ENCODE results near the gene TK1.
A peak's percentile ranks its signal among the peaks of the same experiment; 100 is the strongest.

Gene TK1

DNA sequence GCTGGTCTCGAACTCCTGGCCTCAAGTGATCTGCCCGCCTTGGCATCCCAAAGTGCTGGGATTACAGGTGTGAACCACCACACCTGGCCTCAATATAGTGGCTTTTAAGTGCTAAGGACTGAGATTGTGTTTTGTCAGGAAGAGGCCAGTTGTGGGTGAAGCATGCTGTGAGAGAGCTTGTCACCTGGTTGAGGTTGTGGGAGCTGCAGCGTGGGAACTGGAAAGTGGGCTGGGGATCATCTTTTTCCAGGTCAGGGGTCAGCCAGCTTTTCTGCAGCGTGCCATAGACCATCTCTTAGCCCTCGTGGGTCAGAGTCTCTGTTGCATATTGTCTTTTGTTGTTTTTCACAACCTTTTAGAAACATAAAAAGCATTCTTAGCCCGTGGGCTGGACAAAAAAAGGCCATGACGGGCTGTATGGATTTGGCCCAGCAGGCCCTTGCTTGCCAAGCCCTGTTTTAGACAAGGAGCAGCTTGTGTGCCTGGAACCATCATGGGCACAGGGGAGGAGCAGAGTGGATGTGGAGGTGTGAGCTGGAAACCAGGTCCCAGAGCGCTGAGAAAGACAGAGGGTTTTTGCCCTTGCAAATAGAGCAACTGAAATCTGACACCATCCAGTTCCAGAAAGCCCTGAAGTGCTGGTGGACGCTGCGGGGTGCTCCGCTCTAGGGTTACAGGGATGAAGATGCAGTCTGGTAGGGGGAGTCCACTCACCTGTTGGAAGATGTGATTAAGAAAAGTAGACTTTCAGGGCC lies 32.7 kb upstream of the TK1 start:
- no peak for DNase-seq

DNA sequence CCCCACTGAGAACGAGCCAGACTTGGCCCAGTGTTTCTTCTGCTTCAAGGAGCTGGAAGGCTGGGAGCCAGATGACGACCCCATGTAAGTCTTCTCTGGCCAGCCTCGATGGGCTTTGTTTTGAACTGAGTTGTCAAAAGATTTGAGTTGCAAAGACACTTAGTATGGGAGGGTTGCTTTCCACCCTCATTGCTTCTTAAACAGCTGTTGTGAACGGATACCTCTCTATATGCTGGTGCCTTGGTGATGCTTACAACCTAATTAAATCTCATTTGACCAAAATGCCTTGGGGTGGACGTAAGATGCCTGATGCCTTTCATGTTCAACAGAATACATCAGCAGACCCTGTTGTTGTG lies 27.8 kb upstream of the TK1 start:
- no peak for DNase-seq

DNA sequence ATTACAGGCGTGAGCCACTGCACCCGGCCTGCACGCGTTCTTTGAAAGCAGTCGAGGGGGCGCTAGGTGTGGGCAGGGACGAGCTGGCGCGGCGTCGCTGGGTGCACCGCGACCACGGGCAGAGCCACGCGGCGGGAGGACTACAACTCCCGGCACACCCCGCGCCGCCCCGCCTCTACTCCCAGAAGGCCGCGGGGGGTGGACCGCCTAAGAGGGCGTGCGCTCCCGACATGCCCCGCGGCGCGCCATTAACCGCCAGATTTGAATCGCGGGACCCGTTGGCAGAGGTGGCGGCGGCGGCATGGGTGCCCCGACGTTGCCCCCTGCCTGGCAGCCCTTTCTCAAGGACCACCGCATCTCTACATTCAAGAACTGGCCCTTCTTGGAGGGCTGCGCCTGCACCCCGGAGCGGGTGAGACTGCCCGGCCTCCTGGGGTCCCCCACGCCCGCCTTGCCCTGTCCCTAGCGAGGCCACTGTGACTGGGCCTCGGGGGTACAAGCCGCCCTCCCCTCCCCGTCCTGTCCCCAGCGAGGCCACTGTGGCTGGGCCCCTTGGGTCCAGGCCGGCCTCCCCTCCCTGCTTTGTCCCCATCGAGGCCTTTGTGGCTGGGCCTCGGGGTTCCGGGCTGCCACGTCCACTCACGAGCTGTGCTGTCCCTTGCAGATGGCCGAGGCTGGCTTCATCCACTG lies 27.3 kb upstream of the TK1 start, which contains the start of gene BIRC5:
TSS of gene BIRC5 (plus strand) at position 238 of the 690 bp plus-strand sequence. CDS start at position 302, 64 bp downstream.
- DNase-seq: peak; percentile 90

DNA sequence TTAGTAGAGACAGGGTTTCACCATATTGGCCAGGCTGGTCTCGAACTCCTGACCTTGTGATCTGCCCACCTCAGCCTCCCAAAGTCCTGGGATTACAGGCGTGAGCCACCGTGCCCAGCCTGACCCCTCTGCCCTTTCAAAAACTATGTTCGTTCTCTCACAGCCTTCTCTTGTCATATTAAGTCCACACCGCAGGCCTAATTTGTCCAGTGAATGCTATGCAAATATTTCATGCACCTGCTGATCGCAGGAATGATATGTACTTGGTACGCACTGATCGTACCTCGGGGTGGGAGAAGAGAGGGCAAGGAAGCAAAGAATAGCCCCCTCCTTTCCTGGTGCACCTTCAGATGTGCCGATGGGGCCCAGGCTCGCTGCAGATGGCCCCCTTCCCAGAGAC lies 24.2 kb upstream of the TK1 start:
- no peak for DNase-seq

DNA sequence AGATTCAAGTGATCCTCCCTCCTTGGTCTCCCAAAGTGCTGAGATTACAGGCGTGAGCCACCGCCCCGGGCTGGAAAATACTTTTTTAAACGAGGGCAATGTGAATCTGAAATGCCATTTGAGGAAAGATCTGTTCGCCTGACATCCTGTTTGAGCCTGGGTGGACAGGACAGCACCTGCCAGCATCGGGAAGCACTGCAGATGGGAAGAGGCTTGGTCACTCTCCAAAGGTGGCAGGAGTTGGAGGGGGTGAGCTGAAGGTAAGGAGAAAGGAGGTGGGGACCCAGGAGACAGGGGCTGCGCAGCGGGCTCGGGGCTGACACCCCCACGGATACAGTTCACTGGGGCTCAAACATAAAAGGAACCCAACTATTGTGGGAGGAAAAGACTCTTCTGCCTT lies 23.3 kb upstream of the TK1 start:
- DNase-seq: no peak

DNA sequence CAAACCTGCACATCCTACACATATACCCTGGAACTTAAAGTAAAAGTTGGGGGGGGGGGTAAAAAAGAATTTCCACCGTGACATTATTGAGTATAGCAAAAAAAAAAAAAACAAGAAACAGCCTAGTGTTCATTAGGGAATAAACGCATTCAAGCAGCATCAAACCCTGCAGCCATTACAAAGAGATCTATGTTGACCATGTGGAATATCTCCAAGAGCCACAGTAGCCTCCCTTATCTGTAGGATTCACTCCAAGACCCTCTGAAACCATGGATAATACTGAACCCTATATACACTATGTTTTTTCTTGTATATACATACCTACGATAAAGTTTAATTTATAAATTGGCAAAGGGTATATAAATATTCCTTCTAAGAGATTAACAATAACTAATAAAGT lies 21.6 kb upstream of the TK1 start:
- DNase-seq: no peak

DNA sequence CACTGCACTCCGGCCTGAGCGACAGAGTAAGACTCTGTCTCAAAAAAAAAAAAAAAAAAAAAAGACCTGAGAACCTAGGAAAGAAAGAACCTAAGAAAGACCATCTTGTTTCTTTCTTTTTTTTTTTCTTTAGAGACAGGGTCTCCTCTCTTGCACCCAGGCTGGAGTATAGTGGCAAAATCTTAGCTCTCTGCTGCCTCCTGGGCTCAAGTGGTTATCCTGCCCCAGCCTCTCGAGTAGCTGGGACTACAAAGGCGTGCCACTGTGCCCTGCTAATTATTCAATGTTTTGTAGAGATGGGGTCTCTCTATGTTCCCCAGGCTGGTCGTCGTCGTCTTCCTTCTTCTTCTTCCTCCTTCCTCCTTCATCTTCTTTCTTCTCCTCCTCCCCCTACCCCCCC lies 19.4 kb upstream of the TK1 start:
- DNase-seq: no peak

DNA sequence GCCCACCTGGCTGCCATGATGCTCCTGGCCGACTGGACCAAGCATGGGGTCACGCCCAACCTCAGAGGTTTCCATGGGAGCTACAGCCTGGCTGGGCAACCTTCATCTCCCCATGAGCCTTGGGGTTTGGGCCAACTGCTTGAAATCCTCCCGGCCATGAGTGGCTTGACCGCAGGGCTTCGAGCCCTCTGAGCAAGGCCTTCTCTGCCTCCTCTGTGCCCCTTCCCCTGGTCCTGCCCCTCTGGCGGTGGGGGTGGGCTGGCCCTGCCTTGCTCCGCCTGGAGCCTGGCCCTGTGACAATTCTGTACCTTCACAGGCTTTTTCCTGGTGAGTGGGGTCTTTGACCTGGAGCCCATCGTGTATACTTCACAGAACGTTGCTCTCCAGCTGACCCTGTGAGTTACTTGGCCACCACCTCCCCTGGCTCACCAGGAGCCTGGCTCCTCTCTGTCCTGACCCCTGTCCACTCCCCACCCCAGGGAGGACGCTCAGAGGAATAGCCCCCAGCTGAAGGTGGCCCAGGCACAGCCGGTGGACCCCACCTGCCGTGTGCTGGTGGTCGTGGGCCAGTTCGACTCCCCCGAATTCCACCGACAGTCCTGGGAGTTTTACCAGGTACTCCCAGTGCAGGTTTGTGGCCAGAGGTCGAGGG lies 18.4 kb upstream of the TK1 start:
- no peak for DNase-seq

DNA sequence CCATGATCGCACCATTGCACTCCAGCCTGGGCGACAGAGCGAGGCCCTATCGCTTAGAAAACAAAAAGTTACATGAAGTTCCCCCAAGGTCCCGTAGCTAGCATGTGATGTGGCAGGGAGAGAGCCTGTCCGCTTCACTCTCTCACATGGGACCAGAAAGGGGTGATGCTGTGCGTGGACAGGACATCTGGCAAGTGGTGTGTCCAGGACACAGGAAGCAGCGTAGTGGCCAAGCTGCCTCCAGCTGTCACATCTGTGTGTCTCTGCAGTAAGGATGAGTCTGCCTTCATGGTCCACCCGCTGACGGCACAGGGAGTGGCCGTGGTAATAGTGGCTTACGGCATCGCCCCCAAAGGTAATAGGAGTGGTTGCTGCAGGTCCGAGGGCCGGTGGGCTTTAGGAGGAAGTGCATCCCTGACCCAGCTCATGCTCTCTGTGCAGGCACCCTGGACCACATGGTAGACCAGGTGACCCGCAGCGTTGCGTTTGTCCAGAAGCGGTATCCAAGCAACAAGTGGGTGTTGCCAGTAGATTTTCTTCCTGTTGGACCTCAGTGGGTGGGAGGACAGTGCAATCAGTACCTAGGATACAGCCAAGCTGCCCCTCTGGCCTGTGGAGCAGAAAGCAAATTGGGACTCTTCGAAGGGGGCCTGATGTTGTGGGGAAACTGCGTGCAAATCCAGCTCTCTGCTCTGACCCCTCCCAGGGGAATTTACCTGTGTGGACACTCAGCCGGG lies 17.7 kb upstream of the TK1 start:
- DNase-seq: no peak

DNA sequence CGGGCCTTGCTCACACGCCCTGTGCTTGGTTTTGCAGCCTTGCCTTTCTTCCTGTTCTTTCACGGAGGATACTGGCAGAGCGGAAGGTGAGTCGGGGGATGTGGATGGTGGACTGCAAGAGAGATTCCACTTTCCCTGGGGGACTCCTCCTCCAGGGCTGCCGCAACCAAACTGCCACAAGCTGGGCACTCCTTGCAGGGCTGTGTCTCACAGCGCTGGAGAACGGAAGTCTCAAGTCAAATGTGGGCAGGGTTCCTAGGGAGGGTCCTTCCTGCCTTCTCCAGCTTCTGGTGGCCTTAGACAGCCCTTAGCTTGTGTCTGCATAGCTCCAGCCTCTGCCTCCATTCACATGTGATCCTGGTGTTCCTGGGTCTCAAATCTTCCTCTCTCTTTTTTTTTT lies 15.8 kb upstream of the TK1 start:
- no peak for DNase-seq

DNA sequence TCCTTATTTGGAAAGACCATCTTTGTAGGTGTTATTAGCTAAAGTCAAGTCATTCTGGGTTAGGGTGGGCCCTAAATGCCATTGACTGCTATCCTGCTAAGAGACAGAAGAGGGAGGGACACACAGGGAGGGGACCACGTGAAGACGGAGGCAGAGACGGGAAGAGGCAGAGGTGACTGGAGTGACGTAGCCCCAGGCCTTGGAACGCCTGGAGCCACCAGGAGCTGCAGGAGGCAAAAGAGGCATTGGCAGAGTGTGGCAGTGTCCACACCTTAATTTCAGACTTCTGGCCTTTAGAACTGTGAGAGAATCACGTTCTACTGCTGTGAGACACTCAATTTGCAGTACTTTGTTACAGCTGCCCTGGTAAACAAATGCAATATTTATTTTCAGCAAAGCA lies 13.6 kb upstream of the TK1 start:
- DNase-seq: no peak

DNA sequence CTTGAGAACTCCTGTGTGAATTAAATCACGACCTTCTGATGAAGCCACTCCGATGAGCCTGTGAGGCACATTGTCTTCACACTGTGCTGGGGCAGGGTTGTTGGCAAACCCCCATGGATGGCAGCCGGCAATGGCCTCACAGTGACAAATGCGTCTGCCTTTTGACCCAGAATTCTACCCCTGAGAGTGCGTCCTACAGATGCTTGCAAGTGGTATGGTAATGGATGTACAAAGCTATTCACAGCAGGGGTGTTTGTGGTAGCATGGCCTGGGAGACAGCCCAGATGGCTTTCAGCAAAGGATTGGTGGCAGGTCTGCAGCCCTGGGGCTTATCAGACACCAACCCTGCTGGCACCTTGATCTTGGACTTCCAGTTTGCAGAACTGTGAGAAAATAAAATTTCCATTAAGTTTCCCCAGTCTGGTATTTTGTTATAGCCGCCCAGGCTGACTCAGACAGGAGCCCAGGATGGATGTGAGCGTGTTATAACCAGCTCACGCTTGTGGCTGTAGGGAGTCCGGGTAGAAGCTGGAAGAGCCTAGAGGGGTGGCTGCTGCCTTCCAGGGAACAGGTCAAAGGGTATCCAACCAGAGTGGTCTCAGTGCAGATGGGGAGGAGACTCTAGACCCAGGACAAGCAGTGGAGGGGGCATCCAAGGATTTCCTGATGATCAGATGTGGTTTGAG lies 10.4 kb upstream of the TK1 start:
- DNase-seq: no peak

DNA sequence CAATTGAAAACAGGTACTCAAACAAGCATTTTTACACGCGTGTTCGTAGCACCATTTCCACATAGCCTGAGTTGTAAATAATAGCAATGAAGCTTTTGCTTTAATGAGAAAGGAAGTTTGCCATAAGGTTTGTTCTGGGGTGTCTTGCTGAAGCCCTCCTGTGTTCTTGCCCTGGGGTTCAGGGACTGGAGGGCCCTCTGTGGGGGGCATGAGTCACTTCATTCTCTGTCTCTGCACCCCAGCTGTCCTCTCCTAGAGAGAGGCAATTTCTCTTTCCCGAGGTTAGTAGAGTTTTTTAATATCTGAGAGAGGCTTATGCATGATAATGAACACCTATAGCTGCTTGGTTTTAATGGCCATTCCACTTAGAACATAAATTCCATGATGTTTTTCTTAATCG lies 9.9 kb upstream of the TK1 start:
- DNase-seq: no peak

DNA sequence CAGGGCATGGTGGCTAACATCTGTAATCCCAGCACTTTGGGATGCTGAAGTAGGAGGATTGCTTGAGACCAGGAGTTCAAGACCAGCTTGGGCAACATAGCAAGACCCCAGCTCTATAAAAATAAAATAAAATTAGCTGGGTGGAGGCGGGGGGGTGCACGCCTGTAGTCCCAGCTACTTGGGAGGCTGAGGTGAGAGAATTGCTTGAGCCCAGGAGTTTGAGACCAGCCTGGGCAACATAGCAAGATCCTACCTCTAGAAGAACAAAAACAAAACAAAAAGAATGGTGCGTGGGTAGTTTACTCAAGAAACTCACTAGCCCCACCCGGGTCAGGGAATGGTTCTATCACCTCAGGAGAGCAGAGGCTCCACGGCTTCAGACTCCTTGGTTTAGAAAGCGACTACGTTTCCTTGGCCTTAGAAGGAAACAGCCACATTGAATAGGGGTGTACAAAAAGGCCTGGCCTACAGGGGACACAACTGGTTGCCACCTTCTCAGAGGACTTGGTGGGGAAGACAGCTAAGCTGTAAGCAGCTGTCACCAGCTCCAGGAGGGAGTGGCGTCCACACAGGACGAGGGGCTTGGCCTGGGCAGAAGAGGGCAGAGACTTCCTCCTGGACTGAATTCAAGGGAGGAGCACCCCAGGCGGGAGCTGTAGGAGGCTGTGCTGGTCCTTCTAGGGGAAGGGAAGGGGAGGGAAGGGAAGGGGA lies 716 bp downstream of the TK1 start:
- DNase-seq: peak; percentile 42

DNA sequence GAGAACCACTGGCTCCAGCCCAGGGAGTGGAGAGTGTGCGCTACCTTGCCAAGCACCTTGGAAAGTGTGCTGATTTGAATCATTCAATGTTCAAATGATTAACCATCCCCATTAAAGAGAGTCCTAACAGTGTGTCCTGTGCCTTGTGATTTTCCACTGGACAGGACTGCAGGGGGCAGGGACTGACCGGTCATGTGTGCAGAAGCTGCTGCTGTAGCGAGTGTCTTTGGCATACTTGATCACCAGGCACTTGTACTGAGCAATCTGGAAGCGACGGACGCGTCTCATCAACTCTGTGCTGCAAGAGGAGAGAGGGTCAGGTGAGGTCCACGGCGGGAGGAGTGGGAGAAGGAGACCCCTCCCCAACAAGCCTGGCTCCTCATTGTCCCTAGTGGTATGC lies 2.0 kb downstream of the TK1 start:
- no peak for DNase-seq

DNA sequence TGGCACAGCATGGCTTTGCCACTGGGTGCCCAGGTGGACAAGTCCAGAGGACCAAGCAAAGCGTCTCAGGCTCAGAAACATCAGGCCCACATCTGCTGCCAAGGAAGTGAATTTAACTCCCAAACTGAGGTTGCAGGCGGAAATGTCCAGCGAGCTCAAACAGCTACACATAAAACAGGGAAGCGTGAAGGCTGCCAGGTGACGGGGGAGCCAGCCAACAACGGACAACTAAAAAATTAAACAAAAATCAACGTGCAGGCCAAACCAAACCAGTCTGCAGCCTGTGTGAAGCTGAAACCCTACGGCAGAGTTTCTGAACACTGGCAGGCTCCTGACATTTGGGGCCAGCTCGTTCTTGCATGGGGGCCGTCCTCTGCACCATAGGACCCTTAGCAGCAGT lies 2.5 kb downstream of the TK1 start:
- DNase-seq: no peak

DNA sequence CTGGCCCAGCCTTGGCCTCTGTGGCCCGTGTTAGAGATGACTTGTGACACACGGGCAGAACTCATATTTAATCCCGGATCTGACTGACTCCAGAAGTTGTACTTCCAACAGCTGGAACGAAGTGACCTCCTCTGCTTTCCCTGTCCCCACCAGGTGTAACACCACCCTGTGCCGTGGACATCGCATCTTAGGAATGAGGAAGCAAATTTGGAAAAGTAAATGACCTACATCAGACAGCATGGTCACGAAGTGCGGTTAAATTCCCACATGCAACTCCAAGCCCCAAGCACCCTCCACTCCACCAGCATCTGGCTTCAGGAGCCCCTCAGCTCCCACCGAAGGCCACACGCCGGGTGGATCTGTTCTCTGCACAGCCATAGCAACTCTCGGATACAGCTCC lies 2.9 kb downstream of the TK1 start:
- DNase-seq: no peak

DNA sequence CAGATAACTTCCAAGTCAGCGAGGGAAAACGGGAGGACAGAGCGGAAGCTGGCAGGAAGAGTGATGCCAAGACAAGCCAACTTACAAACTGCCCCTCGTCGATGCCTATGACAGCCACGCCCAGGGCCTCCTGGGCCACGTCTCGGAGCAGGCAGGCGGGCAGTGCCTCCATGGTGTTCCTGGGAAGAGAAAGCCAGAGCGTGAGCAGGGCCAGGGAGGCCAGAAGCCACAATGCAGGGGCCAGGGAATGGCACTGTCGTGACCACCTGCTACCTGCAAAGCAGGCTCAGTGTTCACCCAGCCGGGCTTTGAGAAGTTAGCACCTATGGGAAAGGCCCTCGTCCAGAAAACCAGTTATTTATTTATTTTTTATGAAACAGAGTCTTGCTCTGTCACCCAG lies 4.3 kb downstream of the TK1 start:
- DNase-seq: no peak

DNA sequence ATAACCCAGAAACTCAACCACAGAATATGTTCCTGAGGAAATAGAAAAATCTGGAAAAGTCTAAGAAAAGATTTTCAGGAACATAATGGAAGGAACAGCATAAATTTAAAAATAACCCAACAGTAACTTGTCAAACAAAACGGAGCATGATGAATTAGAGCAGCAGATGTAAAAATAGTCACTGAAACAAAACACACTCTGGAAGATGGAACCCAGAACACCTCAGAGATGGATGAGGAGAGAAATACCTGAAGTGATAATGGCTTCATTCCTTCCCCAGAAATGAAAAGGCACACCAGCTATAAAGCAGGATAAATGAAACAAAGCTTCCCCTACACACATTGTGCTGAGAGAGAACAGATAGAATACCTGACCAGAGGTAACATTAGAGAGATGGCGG lies 6.3 kb downstream of the TK1 start:
- no peak for DNase-seq

DNA sequence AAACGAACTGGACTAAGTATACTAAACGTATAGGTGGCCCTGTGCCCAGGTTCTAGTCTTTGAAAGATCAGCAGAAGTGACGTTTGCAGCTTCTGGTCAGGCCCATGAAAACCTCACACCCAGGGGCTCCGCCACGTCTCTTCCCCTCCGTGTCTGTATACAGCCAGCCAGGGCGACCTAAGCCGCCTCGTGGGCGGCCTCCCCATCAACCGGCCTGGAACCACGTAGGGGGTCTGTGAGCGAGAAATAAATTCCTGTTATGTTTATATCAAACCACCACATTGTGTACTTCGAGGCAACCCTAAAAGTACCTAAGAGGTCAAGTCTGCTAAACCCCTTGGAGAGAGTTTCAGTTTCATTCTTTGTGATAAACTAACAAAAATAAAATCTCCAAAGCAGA lies 6.8 kb downstream of the TK1 start:
- DNase-seq: no peak

DNA sequence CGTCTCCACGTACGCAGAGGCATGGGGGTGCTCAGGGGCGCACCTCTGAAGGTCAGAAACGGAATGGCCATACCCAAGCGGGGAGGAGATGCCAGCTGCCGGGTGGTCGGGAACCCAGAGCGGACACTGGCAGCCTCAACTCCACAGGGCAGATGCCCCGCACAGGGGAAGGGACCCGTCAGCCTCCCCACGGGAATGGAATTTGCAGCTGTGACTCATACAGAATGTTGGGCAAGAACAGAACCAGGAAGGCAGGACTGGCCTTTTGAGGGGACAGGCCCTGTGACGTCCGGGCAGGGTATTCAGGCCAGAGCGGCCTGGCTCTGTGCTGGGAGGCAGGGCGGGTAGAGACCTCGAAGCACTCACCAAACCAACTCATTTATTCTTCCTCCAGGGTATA lies 7.5 kb downstream of the TK1 start:
- peak; percentile 35 for DNase-seq

DNA sequence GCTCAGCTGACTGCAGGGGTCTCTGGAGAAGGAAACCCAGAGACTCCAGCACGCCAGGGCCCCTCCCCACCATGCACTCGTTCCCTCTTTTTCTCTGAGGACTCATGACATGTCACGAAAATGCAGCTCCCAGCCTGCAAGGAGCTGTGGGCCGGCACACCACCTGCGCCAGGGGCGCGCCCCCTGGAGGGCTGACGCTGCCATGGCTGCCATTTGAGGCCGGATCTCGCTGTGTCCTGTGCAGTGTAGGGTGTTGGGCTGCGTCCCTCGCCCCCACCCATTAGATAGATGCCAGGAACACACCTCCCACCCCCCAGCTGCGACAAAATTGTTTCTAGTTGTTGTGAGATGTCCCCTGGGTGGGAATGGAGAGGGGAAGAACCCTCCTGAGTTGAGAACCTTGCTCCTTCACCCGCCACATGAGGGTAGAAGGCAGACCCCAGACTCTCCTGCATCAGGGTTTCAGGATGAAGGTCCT lies 10.3 kb downstream of the TK1 start:
- DNase-seq: peak; percentile 37
